ENCODE results near the gene PTPN22.

Gene PTPN22

DNA sequence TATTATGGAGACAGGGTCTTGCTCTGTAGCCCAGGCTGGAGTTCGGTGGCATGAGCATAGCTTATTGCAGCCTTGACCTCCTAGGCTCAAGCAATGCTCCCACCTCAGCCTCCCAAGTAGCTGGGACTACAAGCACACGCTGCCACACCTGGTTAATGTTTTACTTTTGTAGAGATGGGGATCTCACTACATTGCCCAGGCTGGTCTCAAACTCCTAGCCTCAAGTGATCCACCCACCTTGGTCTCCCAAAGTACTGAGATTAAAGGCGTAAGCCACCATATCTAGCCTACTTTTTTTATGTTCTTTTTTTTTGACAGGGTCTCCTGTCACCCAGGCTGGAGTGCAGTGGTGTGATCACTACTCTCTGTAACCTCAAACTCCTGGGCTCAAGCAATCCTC, 21.8 kb upstream of the PTPN22 start:
- no peak for DNase-seq
- no peak overlapping the region for H3K4me3 ChIP-seq (ENCODE audit: low read depth, low read length)
- TF ChIP-seq, protein P1, sequence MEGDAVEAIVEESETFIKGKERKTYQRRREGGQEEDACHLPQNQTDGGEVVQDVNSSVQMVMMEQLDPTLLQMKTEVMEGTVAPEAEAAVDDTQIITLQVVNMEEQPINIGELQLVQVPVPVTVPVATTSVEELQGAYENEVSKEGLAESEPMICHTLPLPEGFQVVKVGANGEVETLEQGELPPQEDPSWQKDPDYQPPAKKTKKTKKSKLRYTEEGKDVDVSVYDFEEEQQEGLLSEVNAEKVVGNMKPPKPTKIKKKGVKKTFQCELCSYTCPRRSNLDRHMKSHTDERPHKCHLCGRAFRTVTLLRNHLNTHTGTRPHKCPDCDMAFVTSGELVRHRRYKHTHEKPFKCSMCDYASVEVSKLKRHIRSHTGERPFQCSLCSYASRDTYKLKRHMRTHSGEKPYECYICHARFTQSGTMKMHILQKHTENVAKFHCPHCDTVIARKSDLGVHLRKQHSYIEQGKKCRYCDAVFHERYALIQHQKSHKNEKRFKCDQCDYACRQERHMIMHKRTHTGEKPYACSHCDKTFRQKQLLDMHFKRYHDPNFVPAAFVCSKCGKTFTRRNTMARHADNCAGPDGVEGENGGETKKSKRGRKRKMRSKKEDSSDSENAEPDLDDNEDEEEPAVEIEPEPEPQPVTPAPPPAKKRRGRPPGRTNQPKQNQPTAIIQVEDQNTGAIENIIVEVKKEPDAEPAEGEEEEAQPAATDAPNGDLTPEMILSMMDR (IDR thresholded peaks at IDR 0.05; ENCODE audit: low read depth, low read length), result no peak
- no peaks in the 10 kb centered on the region for H3K4me1 ChIP-seq
- H3K9me3 ChIP-seq, result no peaks in the 10 kb centered on the region
- no peaks in the 10 kb centered on the region for H3K27me3 ChIP-seq
- H3K36me3 ChIP-seq, result peaks cover 31% of the 10 kb centered on the region

- Histone ChIP-seq H3K4me3 (ENCODE audit: low read depth, low read length) (no peak overlapping the region), H3K36me3 (peaks cover 20% of the 10 kb centered on the region), H3K4me1 (no peaks in the 10 kb centered on the region), H3K9me3 (no peaks in the 10 kb centered on the region), H3K27me3 (no peaks in the 10 kb centered on the region)
- DNase-seq, result no peak
- TF ChIP-seq, protein P1 (IDR thresholded peaks at IDR 0.05; ENCODE audit: low read depth, low read length), result no peak
Observed at GRCh38 chr1:113891631-113892220, 20.2 kb upstream of the PTPN22 start.

GRCh38 chr1:113890816-113891215, 19.3 kb upstream of the PTPN22 start:
- no peaks in the 10 kb centered on the region for H3K4me1 ChIP-seq
- no peaks in the 10 kb centered on the region for H3K9me3 ChIP-seq
- TF ChIP-seq, protein P1 (IDR thresholded peaks at IDR 0.05; ENCODE audit: low read depth, low read length), result no peak
- DNase-seq, result no peak
- H3K4me3 ChIP-seq (ENCODE audit: low read depth, low read length), result no peak overlapping the region
- H3K36me3 ChIP-seq, result peaks cover 15% of the 10 kb centered on the region
- no peaks in the 10 kb centered on the region for H3K27me3 ChIP-seq

DNA sequence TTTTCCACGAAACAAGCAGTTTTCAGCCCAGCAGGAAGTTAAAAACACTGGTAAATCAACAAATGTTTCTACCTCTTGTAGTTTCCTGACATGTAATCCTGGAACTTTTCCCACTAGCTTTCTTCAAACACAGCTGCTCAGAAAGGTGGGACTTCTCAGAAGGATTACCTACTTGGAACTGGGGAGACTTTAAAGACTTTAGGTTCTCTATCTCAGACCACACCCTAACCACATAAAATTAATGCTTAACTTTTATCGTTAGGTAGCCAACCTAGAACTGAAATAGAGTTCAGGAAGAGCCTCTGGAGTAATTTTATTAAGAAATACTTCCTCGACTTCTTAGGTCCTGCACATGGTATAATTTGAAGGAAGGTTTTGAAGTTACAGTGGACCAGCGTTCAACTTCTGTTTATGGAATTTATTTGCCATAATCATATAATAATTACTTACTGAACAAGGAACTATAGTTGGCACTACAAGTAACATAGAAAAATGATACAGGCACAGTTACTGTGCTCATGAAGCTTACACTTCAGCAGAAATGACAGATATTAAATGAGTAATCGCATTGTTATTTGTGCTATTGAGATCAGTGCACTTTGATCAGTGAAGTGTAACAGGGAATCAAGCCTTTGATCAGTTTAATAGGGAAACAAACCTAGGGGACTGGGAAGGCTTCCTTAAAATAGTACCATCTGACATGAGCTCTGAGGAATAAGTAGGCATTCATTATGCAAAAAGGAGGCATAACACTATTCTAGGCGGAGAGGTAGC, 16.1 kb upstream of the PTPN22 start, which contains the start of gene BCL2L15:
TSS of gene BCL2L15 (minus strand) at position 180 of the 774 bp plus-strand sequence. CDS start 206 bp downstream, outside the sequence.
- Histone ChIP-seq H3K4me1 (no peaks in the 10 kb centered on the region), H3K36me3 (no peaks in the 10 kb centered on the region), H3K27me3 (no peaks in the 10 kb centered on the region), H3K9me3 (no peaks in the 10 kb centered on the region), H3K4me3 (ENCODE audit: low read depth, low read length) (no peak within 1 kb of the TSS)
- TF ChIP-seq, protein P1 (IDR thresholded peaks at IDR 0.05; ENCODE audit: low read depth, low read length), result no peak
- DNase-seq, result no peak

DNA sequence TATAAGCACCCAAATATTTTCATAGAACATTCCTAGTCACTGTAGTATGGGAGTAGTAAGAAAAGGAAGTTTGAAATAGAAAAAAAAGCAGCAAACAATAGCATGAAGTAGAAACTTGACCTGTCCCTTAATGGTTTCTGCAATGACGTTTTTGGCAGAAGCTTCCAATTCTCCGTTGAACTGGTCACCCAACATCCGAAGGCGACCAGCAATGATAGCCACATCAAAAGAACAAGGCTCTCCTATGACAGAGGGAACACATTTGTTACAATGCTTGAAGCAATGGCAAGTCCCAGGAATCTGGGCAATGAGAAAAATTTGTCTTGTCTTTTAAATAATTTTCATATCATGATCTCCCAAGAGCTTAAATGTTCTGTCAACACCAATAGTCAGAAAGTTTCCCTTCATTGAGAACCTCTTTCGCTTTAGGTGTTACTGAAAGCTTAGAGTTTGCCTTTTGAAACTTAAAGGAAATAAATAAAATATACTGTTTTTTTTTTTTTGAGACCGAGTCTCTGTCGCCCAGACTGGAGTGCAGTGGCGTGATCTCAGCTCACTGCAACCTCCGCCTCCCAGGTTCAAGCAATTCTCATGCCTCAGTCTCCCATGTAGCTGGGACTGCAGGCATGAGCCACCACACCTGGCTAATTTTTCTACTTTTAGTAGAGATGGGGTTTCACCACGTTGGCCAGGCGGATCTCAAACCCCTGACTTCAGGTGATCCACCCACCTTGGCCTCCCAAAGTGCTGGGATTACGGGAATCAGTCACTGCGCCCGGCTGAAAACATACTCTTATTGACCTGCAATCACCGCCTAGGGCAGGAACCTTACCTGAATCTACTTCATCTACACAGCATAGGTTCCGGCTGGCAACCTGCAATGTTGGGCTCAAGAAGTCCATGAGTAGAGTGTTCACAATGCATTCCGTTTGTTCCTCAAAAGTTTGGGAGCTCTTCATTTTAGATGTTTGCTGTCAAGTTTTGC, 15.2 kb upstream of the PTPN22 start:
- TF ChIP-seq, protein P1 (IDR thresholded peaks at IDR 0.05; ENCODE audit: low read depth, low read length), result no peak
- H3K27me3 ChIP-seq, result no peaks in the 10 kb centered on the region
- H3K4me1 ChIP-seq, result no peaks in the 10 kb centered on the region
- no peaks in the 10 kb centered on the region for H3K9me3 ChIP-seq
- no peak for DNase-seq
- no peaks in the 10 kb centered on the region for H3K36me3 ChIP-seq
- no peak overlapping the region for H3K4me3 ChIP-seq (ENCODE audit: low read depth, low read length)
